ENCODE results near the gene FNIP2.
"Not testable (repeated sequence)": the region's sequence is repeated elsewhere in the genome, so short reads cannot be mapped to it uniquely, and the experiment has no call there.

DNA sequence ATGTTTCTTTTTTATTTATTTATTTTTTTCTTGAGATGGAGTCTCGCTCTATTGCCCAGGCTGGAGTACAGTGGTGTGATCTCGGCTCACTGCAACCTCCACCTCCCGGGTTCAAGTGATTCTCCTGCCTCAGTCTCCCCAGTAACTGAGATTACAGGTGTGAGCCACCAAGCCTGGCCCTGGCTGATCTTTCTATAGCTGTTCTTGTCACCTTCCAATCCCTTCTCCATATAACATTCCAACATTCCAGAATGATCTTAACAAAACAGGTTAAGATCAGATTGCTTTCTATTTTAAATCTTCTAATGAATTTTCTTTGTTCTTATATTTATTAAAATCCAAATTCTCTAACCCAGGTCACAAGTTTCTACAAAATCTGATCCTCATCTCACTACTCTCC, 188.1 kb downstream of the FNIP2 start:
- not testable (repeated sequence) for TF ChIP-seq CTCF (IDR thresholded peaks at IDR 0.05; ENCODE audit: borderline replicate concordance, extremely low read depth, low read length, poor library complexity, severe bottlenecking); EZH2 (IDR thresholded peaks at IDR 0.05; ENCODE audit: borderline replicate concordance, low read depth, low read length, severe bottlenecking)
